Suprapubic skin (tissue), 3 donors: Measurements from ENCODE around the gene ZBED1.

ENCODE experiments used
- CTCF ChIP-seq, 2 donors: fragments of 200-600 bp in 1 of 2; fragments of 450-650 bp in 1 of 2; sonication (generic) in 1 of 2; IDR thresholded peaks; one replicate each; pipeline ENCODE4 v1.5.1; 2016 to 2019; ENCODE audit warnings: antibody characterized with exemption in 2 of 2, mild to moderate bottlenecking in 1 of 2, moderate library complexity in 1 of 2
- EP300 ChIP-seq: sonication (generic); formaldehyde crosslinking; IDR thresholded peaks from one replicate; pipeline ENCODE4 v1.6.1; 2017; ENCODE audit warnings: antibody characterized with exemption

- TF ChIP-seq EP300 (no peak), CTCF (IDR thresholded peaks at IDR 0.05) (no peak)
These were observed 855 bp upstream of the ZBED1 start for GRCh38 chrX:2501559-2502102.
